ENCODE measurements around the gene FKBP8.
"Not testable (repeated sequence)": the region's sequence is repeated elsewhere in the genome, so short reads cannot be mapped to it uniquely, and the experiment has no call there.

Gene FKBP8

GRCh38 chr19:18562086-18562485 is 18.7 kb upstream of the FKBP8 start:
- H3K4me3 ChIP-seq (ENCODE audit: low read depth, low read length) = no peak overlapping the region
- peak; percentile 47 for DNase-seq (ENCODE audit: low read depth)

GRCh38 chr19:18559685-18560084 is 16.3 kb upstream of the FKBP8 start:
- H3K4me3 ChIP-seq (ENCODE audit: low read depth, low read length) = no peak overlapping the region
- DNase-seq (ENCODE audit: low read depth) = no peak

GRCh38 chr19:18558604-18559003 is 15.2 kb upstream of the FKBP8 start:
- peak overlapping the region; percentile 73 for H3K4me3 ChIP-seq (ENCODE audit: low read depth, low read length)
- no peak for DNase-seq (ENCODE audit: low read depth)

- peak overlapping the region; percentile 73 for H3K4me3 ChIP-seq (ENCODE audit: low read depth, low read length)
- no peak for DNase-seq (ENCODE audit: low read depth)
These were observed 14.8 kb upstream of the FKBP8 start for GRCh38 chr19:18558202-18558555.

- peak; percentile 96 for DNase-seq (ENCODE audit: low read depth)
- peak within 1 kb of the TSS; percentile 73 for H3K4me3 ChIP-seq (ENCODE audit: low read depth, low read length)
These were observed 14.2 kb upstream of the FKBP8 start, which contains the start of gene KXD1 for GRCh38 chr19:18557411-18558201. KXD1 (plus strand) TSS chr19:18557870; CDS start chr19:18562057, 4,187 bp downstream.

- H3K4me3 ChIP-seq (ENCODE audit: low read depth, low read length) = no peak overlapping the region
- no peak for DNase-seq (ENCODE audit: low read depth)
These were observed 8.3 kb upstream of the FKBP8 start for GRCh38 chr19:18551631-18552030.

- no peak for DNase-seq (ENCODE audit: low read depth)
- peak overlapping the region; percentile 36 for H3K4me3 ChIP-seq (ENCODE audit: low read depth, low read length)
These were observed 572 bp upstream of the FKBP8 start for GRCh38 chr19:18543814-18544475.

- peak overlapping the region; percentile 68 for H3K4me3 ChIP-seq (ENCODE audit: low read depth, low read length)
- no peak for DNase-seq (ENCODE audit: low read depth)
These were observed 1.1 kb downstream of the FKBP8 start for GRCh38 chr19:18541992-18542940.

GRCh38 chr19:18541258-18541991 is 1.9 kb downstream of the FKBP8 start:
- no peak overlapping the region for H3K4me3 ChIP-seq (ENCODE audit: low read depth, low read length)
- no peak for DNase-seq (ENCODE audit: low read depth)

- H3K4me3 ChIP-seq (ENCODE audit: low read depth, low read length); DNase-seq (ENCODE audit: low read depth): not testable (repeated sequence)
These were observed 3.2 kb downstream of the FKBP8 start for GRCh38 chr19:18540200-18540599.

GRCh38 chr19:18539372-18539771 is 4.0 kb downstream of the FKBP8 start:
- DNase-seq (ENCODE audit: low read depth) = no peak
- H3K4me3 ChIP-seq (ENCODE audit: low read depth, low read length) = no peak overlapping the region

- DNase-seq (ENCODE audit: low read depth) = no peak
These were observed 5.3 kb downstream of the FKBP8 start for GRCh38 chr19:18538115-18538514.

GRCh38 chr19:18537431-18537830 is 5.9 kb downstream of the FKBP8 start:
- H3K4me3 ChIP-seq (ENCODE audit: low read depth, low read length) = no peak overlapping the region
- DNase-seq (ENCODE audit: low read depth) = no peak

More at GRCh38 chr19:18538115-18538514, 5.3 kb downstream of the FKBP8 start:
- H3K4me3 ChIP-seq (ENCODE audit: low read depth, low read length) = no peak overlapping the region

- no peak for DNase-seq (ENCODE audit: low read depth)
- H3K4me3 ChIP-seq (ENCODE audit: low read depth, low read length) = no peak overlapping the region
These were observed 6.9 kb downstream of the FKBP8 start for GRCh38 chr19:18536475-18536874.

GRCh38 chr19:18533058-18533457 is 10.3 kb downstream of the FKBP8 start:
- H3K4me3 ChIP-seq (ENCODE audit: low read depth, low read length) = no peak overlapping the region
- DNase-seq (ENCODE audit: low read depth) = no peak

GRCh38 chr19:18532168-18532890 is 11.0 kb downstream of the FKBP8 start:
- no peak overlapping the region for H3K4me3 ChIP-seq (ENCODE audit: low read depth, low read length)
- no peak for DNase-seq (ENCODE audit: low read depth)

- DNase-seq (ENCODE audit: low read depth) = no peak
These were observed 11.9 kb downstream of the FKBP8 start for GRCh38 chr19:18531485-18531884.

GRCh38 chr19:18529782-18530181 is 13.6 kb downstream of the FKBP8 start:
- DNase-seq (ENCODE audit: low read depth) = no peak
- no peak overlapping the region for H3K4me3 ChIP-seq (ENCODE audit: low read depth, low read length)

More at GRCh38 chr19:18531485-18531884, 11.9 kb downstream of the FKBP8 start:
- H3K4me3 ChIP-seq (ENCODE audit: low read depth, low read length) = no peak overlapping the region
